Activated naive CD4-positive, alpha-beta T cell treated with anti-CD3 and anti-CD28 coated beads, Interleukin-2, amount 50 U/mL, for 24 hours (primary cell): ENCODE measurements around the gene PWWP2A.

Experiments used
- H3K27ac Mint-ChIP-seq: one replicate; pipeline ENCODE4 v1.8.0; 2021; ENCODE audit warnings: mild to moderate bottlenecking, mixed read lengths
- H3K27me3 Mint-ChIP-seq: one replicate; pipeline ENCODE4 v1.8.0; 2021; ENCODE audit warnings: mixed read lengths
- H3K36me3 Mint-ChIP-seq: one replicate; pipeline ENCODE4 v1.8.0; 2021; ENCODE audit warnings: mixed read lengths
- H3K4me1 Mint-ChIP-seq: one replicate; pipeline ENCODE4 v1.8.0; 2021; ENCODE audit warnings: mixed read lengths
- H3K4me3 Mint-ChIP-seq: one replicate; pipeline ENCODE4 v1.8.0; 2021; ENCODE audit warnings: mild to moderate bottlenecking, mixed read lengths
- H3K9me3 Mint-ChIP-seq: one replicate; pipeline ENCODE4 v1.8.0; 2021; ENCODE audit warnings: mixed read lengths

PWWP2A gene

GRCh38 chr5:160064995-160065614 lies 54.1 kb downstream of the PWWP2A start:
- H3K4me1 Mint-ChIP-seq: peaks cover 5% of the 10 kb centered on the region
- H3K36me3 Mint-ChIP-seq: peaks cover 2% of the 10 kb centered on the region
- H3K27ac Mint-ChIP-seq: peak overlapping the region; percentile 82
- H3K4me3 Mint-ChIP-seq: no peak overlapping the region
- no peaks in the 10 kb centered on the region for H3K27me3 Mint-ChIP-seq
- H3K9me3 Mint-ChIP-seq: no peaks in the 10 kb centered on the region

DNA sequence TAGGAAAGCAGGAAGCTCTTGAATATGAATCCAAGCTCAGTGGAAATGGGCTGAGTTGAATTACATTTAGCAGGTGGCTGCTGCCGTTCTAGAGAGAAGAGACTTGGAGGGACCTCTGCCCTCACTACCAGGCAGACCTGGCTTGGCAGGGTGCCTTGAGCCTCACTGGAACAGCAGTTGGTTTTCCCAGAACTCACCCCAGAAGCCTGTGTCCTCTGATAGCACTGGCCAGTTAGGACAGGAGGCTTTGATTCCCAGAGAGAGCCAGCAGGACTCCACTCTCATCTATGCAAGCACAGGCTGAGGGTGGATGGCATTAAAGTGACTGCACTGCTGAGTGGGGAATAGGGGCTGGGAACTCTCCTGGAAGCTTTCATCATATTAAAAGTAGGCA lies 54.8 kb downstream of the PWWP2A start:
- no peaks in the 10 kb centered on the region for H3K27me3 Mint-ChIP-seq
- no peak overlapping the region for H3K27ac Mint-ChIP-seq
- peaks cover 5% of the 10 kb centered on the region for H3K4me1 Mint-ChIP-seq
- no peaks in the 10 kb centered on the region for H3K9me3 Mint-ChIP-seq
- no peak overlapping the region for H3K4me3 Mint-ChIP-seq
- peaks cover 5% of the 10 kb centered on the region for H3K36me3 Mint-ChIP-seq

DNA sequence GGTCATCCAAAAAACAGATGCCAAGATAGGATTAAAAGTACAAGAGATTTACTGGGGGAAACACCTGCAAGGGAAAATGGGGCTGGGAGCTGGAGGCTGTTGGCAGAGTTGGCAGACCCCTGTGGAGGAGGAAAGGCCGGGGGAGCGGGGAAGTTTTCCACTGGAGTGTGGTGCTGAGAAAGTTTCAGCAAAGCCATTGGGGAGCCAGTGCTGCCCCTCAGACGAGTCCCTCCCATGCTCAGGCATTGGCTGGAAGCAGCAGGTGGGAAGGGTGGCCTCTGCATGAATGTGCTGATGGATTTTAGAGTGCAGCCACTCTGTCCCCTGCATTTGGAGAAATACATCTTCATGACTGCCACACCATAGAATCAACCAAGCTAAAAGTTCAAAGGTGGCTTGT lies 57.5 kb downstream of the PWWP2A start:
- Mint-ChIP-seq H3K36me3 (peaks cover 10% of the 10 kb centered on the region), H3K9me3 (no peaks in the 10 kb centered on the region), H3K4me1 (peaks cover 5% of the 10 kb centered on the region), H3K27ac (no peak overlapping the region), H3K4me3 (no peak overlapping the region), H3K27me3 (no peaks in the 10 kb centered on the region)

- Mint-ChIP-seq H3K9me3 (no peaks in the 10 kb centered on the region), H3K4me1 (peaks cover 5% of the 10 kb centered on the region), H3K27me3 (no peaks in the 10 kb centered on the region), H3K4me3 (no peak overlapping the region), H3K36me3 (peaks cover 12% of the 10 kb centered on the region), H3K27ac (no peak overlapping the region)
Measured at GRCh38 chr5:160060001-160060400, 59.2 kb downstream of the PWWP2A start.

- H3K36me3 Mint-ChIP-seq: peaks cover 20% of the 10 kb centered on the region
Measured at GRCh38 chr5:160057256-160057655, 62.0 kb downstream of the PWWP2A start.

GRCh38 chr5:160054831-160055230 lies 64.4 kb downstream of the PWWP2A start:
- H3K4me3 Mint-ChIP-seq: no peak overlapping the region
- peaks cover 24% of the 10 kb centered on the region for H3K36me3 Mint-ChIP-seq

More at GRCh38 chr5:160057256-160057655, 62.0 kb downstream of the PWWP2A start:
- Mint-ChIP-seq H3K9me3 (no peaks in the 10 kb centered on the region), H3K4me3 (no peak overlapping the region), H3K4me1 (peaks cover 5% of the 10 kb centered on the region), H3K27me3 (no peaks in the 10 kb centered on the region), H3K27ac (no peak overlapping the region)

DNA sequence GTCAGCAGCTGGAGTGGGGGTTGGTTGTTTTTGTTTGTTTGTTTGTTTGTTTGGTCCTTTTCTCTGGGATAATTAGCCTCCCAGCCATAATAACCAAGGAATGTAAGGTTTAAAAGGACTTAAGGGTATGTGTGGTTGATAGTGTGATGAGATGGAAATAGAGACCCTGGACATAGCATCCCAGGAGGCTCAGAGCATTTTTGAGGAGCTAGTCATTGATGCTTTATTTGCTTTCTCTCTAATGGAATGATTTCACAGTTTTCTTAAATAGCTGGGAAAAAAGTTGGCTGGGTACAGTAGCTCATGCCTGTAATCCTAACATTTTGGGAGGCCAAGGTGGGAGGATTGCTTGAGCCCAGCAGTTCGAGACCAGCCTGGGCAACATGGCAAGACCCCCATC lies 65.2 kb downstream of the PWWP2A start:
- Mint-ChIP-seq H3K4me1 (no peaks in the 10 kb centered on the region), H3K36me3 (peaks cover 24% of the 10 kb centered on the region), H3K27me3 (no peaks in the 10 kb centered on the region), H3K27ac (no peak overlapping the region), H3K9me3 (no peaks in the 10 kb centered on the region), H3K4me3 (no peak overlapping the region)

More at GRCh38 chr5:160054831-160055230, 64.4 kb downstream of the PWWP2A start:
- no peaks in the 10 kb centered on the region for H3K9me3 Mint-ChIP-seq
- H3K4me1 Mint-ChIP-seq: no peaks in the 10 kb centered on the region
- no peaks in the 10 kb centered on the region for H3K27me3 Mint-ChIP-seq
- no peak overlapping the region for H3K27ac Mint-ChIP-seq

DNA sequence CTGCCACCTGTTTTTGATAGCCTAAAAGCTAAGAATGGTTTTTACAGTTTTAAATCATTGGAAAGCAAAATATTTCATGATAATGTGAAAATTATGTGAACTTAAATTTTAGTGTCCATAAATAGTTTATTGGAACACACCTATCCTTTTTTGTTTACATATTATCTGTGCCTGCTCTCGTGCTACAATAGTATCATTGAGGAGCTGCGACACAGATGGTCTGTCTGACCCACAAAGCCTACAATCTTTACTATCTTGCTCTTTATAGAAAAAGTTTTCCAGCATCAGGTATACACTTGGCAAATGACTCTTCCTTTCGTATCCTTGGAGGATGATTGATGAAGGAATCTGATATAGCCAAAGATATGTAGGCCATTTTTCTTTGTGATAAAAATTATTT lies 70.2 kb downstream of the PWWP2A start:
- H3K4me3 Mint-ChIP-seq: no peak overlapping the region
- H3K27me3 Mint-ChIP-seq: no peaks in the 10 kb centered on the region
- H3K36me3 Mint-ChIP-seq: peaks cover 27% of the 10 kb centered on the region
- no peak overlapping the region for H3K27ac Mint-ChIP-seq
- no peaks in the 10 kb centered on the region for H3K9me3 Mint-ChIP-seq
- H3K4me1 Mint-ChIP-seq: peaks cover 4% of the 10 kb centered on the region

DNA sequence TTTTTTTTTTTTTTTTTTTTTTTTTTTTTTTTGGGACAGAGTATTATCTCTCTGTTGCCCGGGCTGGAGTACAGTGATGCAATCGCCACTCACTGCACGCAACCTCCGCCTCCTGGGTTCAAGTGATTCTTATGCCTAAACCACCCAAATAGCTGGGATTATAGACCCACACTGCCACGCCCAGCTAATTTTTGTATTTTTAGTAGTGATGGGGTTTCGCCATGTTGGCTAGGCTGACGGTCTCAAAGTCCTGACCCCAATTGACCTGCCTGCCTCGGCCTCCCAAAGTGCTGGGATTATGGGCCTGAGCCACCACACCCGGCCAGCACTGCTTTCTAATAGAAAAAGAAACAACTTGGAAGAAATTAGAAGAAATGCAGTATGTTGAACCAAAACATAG lies 71.1 kb downstream of the PWWP2A start:
- Mint-ChIP-seq H3K27ac (no peak overlapping the region), H3K4me1 (peaks cover 4% of the 10 kb centered on the region), H3K36me3 (peaks cover 24% of the 10 kb centered on the region), H3K4me3 (no peak overlapping the region), H3K9me3 (no peaks in the 10 kb centered on the region), H3K27me3 (no peaks in the 10 kb centered on the region)

- Mint-ChIP-seq H3K27me3 (no peaks in the 10 kb centered on the region), H3K27ac (no peak overlapping the region), H3K4me1 (peaks cover 4% of the 10 kb centered on the region), H3K9me3 (no peaks in the 10 kb centered on the region), H3K36me3 (peaks cover 29% of the 10 kb centered on the region), H3K4me3 (no peak overlapping the region)
Measured at GRCh38 chr5:160047423-160047822, 71.8 kb downstream of the PWWP2A start.

GRCh38 chr5:160044967-160045366 lies 74.3 kb downstream of the PWWP2A start:
- no peak overlapping the region for H3K27ac Mint-ChIP-seq
- peaks cover 23% of the 10 kb centered on the region for H3K36me3 Mint-ChIP-seq
- H3K27me3 Mint-ChIP-seq: no peaks in the 10 kb centered on the region
- H3K9me3 Mint-ChIP-seq: no peaks in the 10 kb centered on the region
- H3K4me3 Mint-ChIP-seq: no peak overlapping the region
- peaks cover 4% of the 10 kb centered on the region for H3K4me1 Mint-ChIP-seq

GRCh38 chr5:160044391-160044804 lies 74.9 kb downstream of the PWWP2A start:
- Mint-ChIP-seq H3K36me3 (peaks cover 21% of the 10 kb centered on the region), H3K4me3 (no peak overlapping the region), H3K9me3 (no peaks in the 10 kb centered on the region), H3K27me3 (no peaks in the 10 kb centered on the region), H3K27ac (no peak overlapping the region), H3K4me1 (peaks cover 4% of the 10 kb centered on the region)

GRCh38 chr5:160042671-160043070 lies 76.6 kb downstream of the PWWP2A start:
- H3K4me1 Mint-ChIP-seq: peaks cover 4% of the 10 kb centered on the region
- H3K27me3 Mint-ChIP-seq: no peaks in the 10 kb centered on the region
- H3K27ac Mint-ChIP-seq: no peak overlapping the region
- no peak overlapping the region for H3K4me3 Mint-ChIP-seq
- no peaks in the 10 kb centered on the region for H3K9me3 Mint-ChIP-seq
- peaks cover 20% of the 10 kb centered on the region for H3K36me3 Mint-ChIP-seq
